Activated CD8-positive, alpha-beta memory T cell treated with anti-CD3 and anti-CD28 coated beads, Interleukin-2, amount 10 ng/mL, durations not matched to agents 7 days and 5 days (primary cell): Measurements from ENCODE around the gene AXDND1. TPM values are rescaled to one million over a fixed set of nuclear protein-coding genes. Genes with fewer than 3 reads are reported as not detected.

Experiments used
- ATAC-seq: fragments of 150-1000 bp; cut with Tn5 transposase; one replicate; pipeline ENCODE4 v1.10.0; 2021; ENCODE audit warnings: moderate library complexity
- CTCF ChIA-PET: fragments of 350-600 bp; sonication (Branson Sonifier 250); formaldehyde crosslinking; loops from one replicate; lab custom pipeline; 2021; ENCODE audit warnings: antibody characterized with exemption; lab: Charles Lee
- DNase-seq: peaks from one replicate; pipeline ENCODE4 v3.0.0-alpha.2; 2020
- H3K27ac Mint-ChIP-seq: one replicate; pipeline ENCODE4 v1.8.0; 2021; ENCODE audit warnings: mild to moderate bottlenecking, mixed read lengths
- H3K27me3 Mint-ChIP-seq: one replicate; pipeline ENCODE4 v1.8.0; 2021; ENCODE audit warnings: mixed read lengths
- H3K36me3 Mint-ChIP-seq: one replicate; pipeline ENCODE4 v1.8.0; 2021; ENCODE audit warnings: mild to moderate bottlenecking, mixed read lengths
- H3K4me1 Mint-ChIP-seq: one replicate; pipeline ENCODE4 v1.8.0; 2021; ENCODE audit warnings: mixed read lengths
- H3K4me3 Mint-ChIP-seq: one replicate; pipeline ENCODE4 v1.8.0; 2021; ENCODE audit warnings: mild to moderate bottlenecking, moderate library complexity, mixed read lengths
- H3K9me3 Mint-ChIP-seq: one replicate; pipeline ENCODE4 v1.8.0; 2022; ENCODE audit warnings: low read depth, mixed read lengths
- total RNA-seq, 2 experiments: library from RNA; stranded (reverse); gene quantifications; one replicate each; pipeline ENCODE4 v1.2.3, GENCODE V29; 2021

Gene AXDND1
- total RNA-seq, 2 experiments from 2014 or later: not detected

- CTCF ChIA-PET: interaction anchor here (1.4 kb wide), 1 partner anchor 285 kb away, joined by 4 read pairs; no protein-coding TSS in a partner anchor
- Mint-ChIP-seq H3K27me3 (no peaks in the 10 kb centered on the region), H3K4me1 (no peaks in the 10 kb centered on the region)
Observed at GRCh38 chr1:179529482-179530195, 163.9 kb downstream of the AXDND1 start.

DNA sequence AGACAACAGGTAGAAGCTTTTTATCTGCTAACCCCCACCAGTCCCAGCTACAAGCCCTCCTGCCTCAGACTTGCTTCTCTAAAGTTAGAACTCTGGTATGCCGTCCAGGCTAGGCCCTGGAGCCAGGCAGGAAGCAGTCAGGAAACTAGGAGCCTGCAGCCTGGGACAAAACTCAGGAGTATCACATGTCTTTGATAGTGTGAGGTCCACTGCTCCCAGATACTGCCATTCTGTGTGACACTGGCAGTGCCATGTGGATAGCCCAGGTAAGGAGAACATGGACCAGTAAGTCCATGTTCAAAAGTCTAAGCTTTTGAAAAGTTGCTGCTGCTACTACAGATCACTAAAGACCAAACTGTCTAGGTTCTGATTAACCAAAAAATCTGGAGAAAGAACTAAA lies 164.6 kb downstream of the AXDND1 start:
- H3K4me3 Mint-ChIP-seq: no peak overlapping the region
- H3K9me3 Mint-ChIP-seq: no peaks in the 10 kb centered on the region
- H3K36me3 Mint-ChIP-seq: no peaks in the 10 kb centered on the region
- ATAC-seq (no peak), DNase-seq (no peak)
- no peak overlapping the region for H3K27ac Mint-ChIP-seq
- CTCF ChIA-PET: no interaction called here
- H3K4me1 Mint-ChIP-seq: no peaks in the 10 kb centered on the region
- H3K27me3 Mint-ChIP-seq: no peaks in the 10 kb centered on the region

More at GRCh38 chr1:179529482-179530195, 163.9 kb downstream of the AXDND1 start:
- Mint-ChIP-seq H3K27ac (no peak overlapping the region), H3K36me3 (no peaks in the 10 kb centered on the region), H3K9me3 (no peaks in the 10 kb centered on the region), H3K4me3 (no peak overlapping the region)
- no peak for ATAC-seq
- no peak for DNase-seq

GRCh38 chr1:179541774-179542173 lies 176.0 kb downstream of the AXDND1 start:
- H3K27ac Mint-ChIP-seq: no peak overlapping the region
- H3K9me3 Mint-ChIP-seq: no peaks in the 10 kb centered on the region
- H3K27me3 Mint-ChIP-seq: no peaks in the 10 kb centered on the region
- no peaks in the 10 kb centered on the region for H3K4me1 Mint-ChIP-seq
- no peak overlapping the region for H3K4me3 Mint-ChIP-seq
- DNase-seq (no peak), ATAC-seq (no peak)
- CTCF ChIA-PET: no interaction called here
- no peaks in the 10 kb centered on the region for H3K36me3 Mint-ChIP-seq

- DNase-seq (no peak), ATAC-seq (no peak)
- Mint-ChIP-seq H3K27me3 (no peaks in the 10 kb centered on the region), H3K4me3 (no peak overlapping the region), H3K36me3 (no peaks in the 10 kb centered on the region), H3K27ac (no peak overlapping the region), H3K4me1 (no peaks in the 10 kb centered on the region), H3K9me3 (no peaks in the 10 kb centered on the region)
- CTCF ChIA-PET: no interaction called here
Observed at GRCh38 chr1:179545321-179545720, 179.6 kb downstream of the AXDND1 start.

GRCh38 chr1:179547021-179547535 lies 181.3 kb downstream of the AXDND1 start:
- Mint-ChIP-seq H3K27ac (no peak overlapping the region), H3K4me3 (no peak overlapping the region), H3K9me3 (no peaks in the 10 kb centered on the region), H3K36me3 (no peaks in the 10 kb centered on the region), H3K4me1 (no peaks in the 10 kb centered on the region), H3K27me3 (no peaks in the 10 kb centered on the region)
- CTCF ChIA-PET: no interaction called here
- ATAC-seq (no peak), DNase-seq (no peak)

DNA sequence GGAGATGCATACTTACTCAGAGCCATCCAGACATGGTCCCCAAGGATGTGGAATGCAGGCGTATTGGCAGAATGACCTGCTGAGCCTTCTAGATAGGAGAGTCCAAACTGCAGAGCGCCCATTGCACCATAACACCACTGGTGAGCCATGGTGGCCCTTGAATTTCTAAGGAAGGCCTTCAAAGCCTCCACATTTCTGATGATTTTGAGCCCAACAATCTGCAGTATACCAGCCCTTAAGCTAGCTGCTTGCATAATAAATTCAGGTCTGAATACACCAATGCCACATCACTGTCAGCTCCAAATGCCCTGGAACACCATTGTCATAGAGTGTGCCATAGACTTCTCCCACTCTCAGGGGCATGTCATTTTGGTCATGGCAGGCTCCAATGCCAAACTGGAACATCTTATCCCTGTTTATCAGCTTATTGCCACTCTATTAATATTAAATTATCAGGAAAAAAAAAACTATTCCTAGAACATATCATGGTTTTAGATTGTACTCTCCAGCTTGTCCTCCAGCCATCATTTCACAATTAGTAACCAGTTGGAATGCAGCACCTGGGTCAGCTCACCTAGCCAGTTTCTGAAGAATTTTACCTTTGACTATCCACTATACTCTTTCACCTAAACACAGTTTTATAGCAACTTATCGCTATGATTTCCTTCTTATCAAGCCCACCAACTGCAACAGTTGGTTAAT lies 183.0 kb downstream of the AXDND1 start:
- H3K36me3 Mint-ChIP-seq: no peaks in the 10 kb centered on the region
- CTCF ChIA-PET: no interaction called here
- ATAC-seq (no peak), DNase-seq (no peak)
- no peaks in the 10 kb centered on the region for H3K27me3 Mint-ChIP-seq
- H3K9me3 Mint-ChIP-seq: no peaks in the 10 kb centered on the region
- H3K4me1 Mint-ChIP-seq: no peaks in the 10 kb centered on the region
- H3K4me3 Mint-ChIP-seq: no peak overlapping the region
- no peak overlapping the region for H3K27ac Mint-ChIP-seq

- no peak overlapping the region for H3K4me3 Mint-ChIP-seq
- CTCF ChIA-PET: no interaction called here
- H3K36me3 Mint-ChIP-seq: no peaks in the 10 kb centered on the region
- no peak for DNase-seq
- H3K4me1 Mint-ChIP-seq: no peaks in the 10 kb centered on the region
- H3K9me3 Mint-ChIP-seq: no peaks in the 10 kb centered on the region
- H3K27me3 Mint-ChIP-seq: no peaks in the 10 kb centered on the region
- ATAC-seq: no peak
- H3K27ac Mint-ChIP-seq: no peak overlapping the region
Observed at GRCh38 chr1:179549368-179549700, 183.6 kb downstream of the AXDND1 start.

- CTCF ChIA-PET: no interaction called here
- Mint-ChIP-seq H3K27ac (no peak overlapping the region), H3K36me3 (no peaks in the 10 kb centered on the region), H3K27me3 (no peaks in the 10 kb centered on the region), H3K4me3 (no peak overlapping the region), H3K4me1 (no peaks in the 10 kb centered on the region), H3K9me3 (no peaks in the 10 kb centered on the region)
- DNase-seq (no peak), ATAC-seq (no peak)
Observed at GRCh38 chr1:179550746-179551682, 185.2 kb downstream of the AXDND1 start.

DNA sequence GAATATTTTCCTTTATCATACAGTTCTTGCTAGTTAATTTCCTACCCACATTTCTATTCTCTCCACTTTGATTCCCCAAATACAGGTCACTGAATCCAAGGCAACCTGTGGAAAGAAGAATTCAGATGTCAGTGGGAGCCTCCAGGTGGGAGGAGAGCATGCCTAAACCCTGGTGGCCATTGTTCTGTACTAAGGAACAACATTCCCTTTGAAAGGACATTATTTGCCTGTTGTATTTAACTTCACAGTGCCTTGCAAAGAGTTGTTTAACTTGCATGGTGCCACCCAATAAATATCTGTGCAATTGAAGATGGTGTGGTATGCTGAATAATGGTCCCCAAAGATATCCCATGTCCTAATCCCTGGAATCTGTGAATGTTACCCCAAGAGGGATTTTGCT lies 188.7 kb downstream of the AXDND1 start:
- Mint-ChIP-seq H3K36me3 (no peaks in the 10 kb centered on the region), H3K27me3 (no peaks in the 10 kb centered on the region), H3K4me1 (no peaks in the 10 kb centered on the region), H3K4me3 (no peak overlapping the region), H3K9me3 (no peaks in the 10 kb centered on the region), H3K27ac (no peak overlapping the region)
- ATAC-seq: no peak
- CTCF ChIA-PET: no interaction called here
- no peak for DNase-seq

DNA sequence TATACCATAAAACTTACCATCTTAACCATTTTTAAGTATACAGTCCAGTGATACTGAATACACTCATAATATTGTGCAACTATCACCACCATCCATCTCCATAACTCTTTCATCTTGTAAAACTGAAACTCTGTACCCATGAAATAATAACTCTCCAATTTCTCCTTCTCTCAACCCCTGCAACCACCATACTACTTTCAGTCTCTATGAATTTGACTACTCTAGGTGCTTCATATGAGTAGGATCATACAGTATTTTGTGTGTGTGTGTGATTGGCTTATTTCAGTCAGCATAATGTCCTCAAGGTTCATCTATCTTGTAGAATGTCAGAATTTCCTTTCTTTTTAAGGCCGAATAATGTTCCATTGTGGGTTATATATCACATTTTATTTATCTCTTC lies 192.3 kb downstream of the AXDND1 start:
- ATAC-seq (no peak), DNase-seq (no peak)
- H3K36me3 Mint-ChIP-seq: no peaks in the 10 kb centered on the region
- H3K4me3 Mint-ChIP-seq: no peak overlapping the region
- peaks cover 3% of the 10 kb centered on the region for H3K27me3 Mint-ChIP-seq
- no peaks in the 10 kb centered on the region for H3K9me3 Mint-ChIP-seq
- H3K27ac Mint-ChIP-seq: no peak overlapping the region
- no peaks in the 10 kb centered on the region for H3K4me1 Mint-ChIP-seq
- CTCF ChIA-PET: no interaction called here

- no peaks in the 10 kb centered on the region for H3K9me3 Mint-ChIP-seq
Observed at GRCh38 chr1:179575497-179576314, 209.9 kb downstream of the AXDND1 start, which contains the start of gene NPHS2. Gene NPHS2 (minus strand): TSS chr1:179575948. CDS start chr1:179575864, 84 bp downstream.

GRCh38 chr1:179576509-179576908 lies 210.7 kb downstream of the AXDND1 start:
- DNase-seq (no peak), ATAC-seq (no peak)
- Mint-ChIP-seq H3K4me3 (no peak overlapping the region), H3K27me3 (peaks cover 44% of the 10 kb centered on the region), H3K9me3 (no peaks in the 10 kb centered on the region), H3K4me1 (no peaks in the 10 kb centered on the region), H3K27ac (no peak overlapping the region), H3K36me3 (no peaks in the 10 kb centered on the region)
- CTCF ChIA-PET: no interaction called here

More at GRCh38 chr1:179575497-179576314, 209.9 kb downstream of the AXDND1 start, which contains the start of gene NPHS2:
- no peak within 1 kb of the TSS for H3K4me3 Mint-ChIP-seq
- no peaks in the 10 kb centered on the region for H3K36me3 Mint-ChIP-seq
- DNase-seq (no peak), ATAC-seq (peak; percentile 20)
- peaks cover 44% of the 10 kb centered on the region for H3K27me3 Mint-ChIP-seq
- CTCF ChIA-PET: no interaction called here
- no peaks in the 10 kb centered on the region for H3K4me1 Mint-ChIP-seq
- no peak within 1 kb of the TSS for H3K27ac Mint-ChIP-seq
